GM19035 (cell line): ENCODE measurements around the gene TAF6L.
"Not testable (repeated sequence)": the region's sequence is repeated elsewhere in the genome, so short reads cannot be mapped to it uniquely, and the experiment has no call there.

Experiments used
- ATAC-seq: cut with Tn5 transposase; IDR thresholded peaks from one replicate; pipeline ENCODE4 v1.9.1; 2021; ENCODE audit not compliant: unreplicated experiment

TAF6L gene

DNA sequence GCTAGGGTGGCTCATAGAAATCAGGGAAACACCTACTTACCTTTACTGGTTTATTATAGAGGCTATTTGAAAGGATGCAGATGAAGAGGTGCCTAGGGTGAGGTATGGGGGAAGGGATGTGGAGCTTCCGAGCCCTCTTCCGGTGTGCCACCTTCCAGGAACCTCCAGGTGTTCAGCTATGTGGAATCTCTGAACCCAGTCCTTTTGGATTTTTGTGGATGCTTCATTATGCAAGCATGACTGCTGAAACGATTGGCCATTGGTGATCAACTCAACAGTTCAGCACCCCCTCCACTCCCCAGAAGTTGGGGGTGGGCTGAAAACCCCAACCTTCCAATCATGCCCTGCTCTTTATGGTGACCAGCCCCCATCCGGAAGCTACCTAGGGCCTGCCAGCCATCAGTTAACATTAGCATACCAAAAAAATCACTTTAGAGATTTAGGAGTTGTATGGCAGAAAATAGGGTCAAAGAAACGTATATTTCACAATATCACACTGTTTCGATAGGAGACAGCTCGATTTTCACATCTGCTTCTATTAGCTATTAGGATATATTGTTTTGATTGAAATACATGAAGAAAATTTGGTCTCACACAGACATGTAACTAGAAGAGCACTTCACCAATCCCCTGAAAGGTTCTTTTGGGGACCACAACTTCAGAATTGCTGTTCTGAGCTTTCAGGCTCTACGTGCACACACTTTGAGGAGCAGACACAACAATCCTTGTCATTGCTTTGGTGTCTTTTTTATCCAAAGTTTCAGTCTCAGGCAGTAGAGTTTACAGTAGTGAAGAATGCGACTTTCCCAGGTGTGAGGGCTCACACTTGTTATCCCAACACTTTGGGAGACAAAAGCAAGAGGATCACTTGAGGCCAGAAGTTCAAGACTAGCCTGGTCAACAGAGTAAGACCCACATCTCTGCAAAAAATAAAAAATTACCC, 13.1 kb upstream of the TAF6L start:
- no peak for ATAC-seq

DNA sequence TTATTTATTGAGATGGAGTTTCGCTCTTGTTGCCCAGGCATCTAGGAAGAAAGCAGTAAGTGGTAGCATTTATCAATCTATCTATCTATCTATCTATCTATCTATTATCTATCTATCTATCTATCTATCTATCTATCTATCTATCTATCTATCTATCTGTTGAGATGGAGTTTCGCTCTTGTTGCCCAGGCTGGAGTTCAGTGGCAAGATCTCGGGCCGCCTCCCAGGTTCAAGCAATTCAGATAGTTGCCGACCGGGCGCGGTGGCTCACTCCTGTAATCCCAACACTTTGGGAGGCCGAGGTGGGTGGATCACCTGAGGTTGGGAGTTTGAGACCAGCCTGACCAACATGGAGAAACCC, 10.3 kb upstream of the TAF6L start:
- ATAC-seq, result not testable (repeated sequence)

- no peak for ATAC-seq
Observed at GRCh38 chr11:62770778-62771143, 435 bp upstream of the TAF6L start.

DNA sequence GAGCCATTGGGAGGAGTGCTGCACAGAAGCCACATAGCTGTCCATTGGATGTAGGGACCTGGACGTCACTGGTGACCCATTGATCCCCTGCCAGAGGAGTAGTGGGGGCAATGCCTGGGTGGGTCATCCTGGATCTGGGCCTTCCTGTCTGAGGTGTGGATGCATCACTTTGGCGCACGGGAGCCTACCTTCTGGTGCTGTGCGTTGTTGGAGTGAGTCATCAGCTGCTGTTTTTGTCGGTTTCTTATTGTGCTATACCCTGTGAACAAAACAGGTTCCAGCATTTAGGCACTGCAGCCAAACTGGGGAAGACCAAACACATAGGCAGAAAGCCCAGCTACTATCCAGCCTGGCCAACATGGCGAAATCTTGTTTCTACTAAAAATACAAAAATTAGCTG, 3.2 kb downstream of the TAF6L start:
- ATAC-seq, result no peak

- ATAC-seq, result no peak
Observed at GRCh38 chr11:62775646-62776045, 4.5 kb downstream of the TAF6L start.

- no peak for ATAC-seq
Observed at GRCh38 chr11:62777389-62777788, 6.2 kb downstream of the TAF6L start.

DNA sequence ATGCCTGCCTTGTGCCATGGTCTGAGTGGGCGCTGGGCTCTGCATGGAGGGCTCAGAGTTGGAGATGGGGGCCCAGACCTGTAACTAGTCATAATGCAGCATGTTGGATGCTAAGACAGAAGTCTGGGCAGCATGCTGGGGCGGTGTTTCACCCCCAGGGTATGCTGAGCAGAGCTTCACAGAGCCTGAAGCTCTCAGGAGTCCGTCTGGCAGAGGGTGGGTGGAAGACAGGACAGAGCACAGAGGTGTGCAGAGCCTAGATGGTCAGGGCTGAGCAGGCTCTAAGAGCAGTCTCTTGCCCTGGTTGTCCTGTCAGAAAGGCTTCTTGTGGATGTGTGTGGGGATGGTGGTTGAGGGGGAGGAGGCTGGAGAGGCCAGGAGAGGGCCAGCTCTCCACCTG, 7.2 kb downstream of the TAF6L start:
- ATAC-seq, result no peak

DNA sequence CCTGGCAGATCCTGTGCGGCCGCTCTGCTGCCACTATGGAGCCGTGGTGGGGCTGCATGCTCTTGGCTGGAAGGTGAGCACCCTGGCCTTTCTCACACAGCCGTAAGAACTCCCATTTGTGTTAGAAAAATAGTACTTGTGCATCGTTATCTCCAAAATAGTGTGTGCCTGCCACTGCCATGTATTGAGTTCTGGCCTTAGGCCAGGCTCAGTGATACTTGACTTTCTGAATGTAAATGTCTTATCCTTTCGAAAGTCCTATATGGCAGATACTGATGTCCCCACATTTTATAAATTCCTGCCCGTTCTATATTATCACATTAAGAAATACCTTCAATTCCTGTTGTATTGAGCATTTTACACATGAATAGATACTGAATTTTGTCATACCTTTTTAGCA, 11.6 kb downstream of the TAF6L start:
- ATAC-seq, result no peak

GRCh38 chr11:62786318-62787004, 15.3 kb downstream of the TAF6L start:
- ATAC-seq, result peak; percentile 59

GRCh38 chr11:62787005-62787759, 16.0 kb downstream of the TAF6L start, which contains the start of gene TMEM179B:
TSS of gene TMEM179B (plus strand) at chr11:62787402. CDS start at chr11:62787432, 30 bp downstream.
- ATAC-seq, result peak; percentile 72

- no peak for ATAC-seq
Observed at GRCh38 chr11:62788991-62789390, 17.8 kb downstream of the TAF6L start.

DNA sequence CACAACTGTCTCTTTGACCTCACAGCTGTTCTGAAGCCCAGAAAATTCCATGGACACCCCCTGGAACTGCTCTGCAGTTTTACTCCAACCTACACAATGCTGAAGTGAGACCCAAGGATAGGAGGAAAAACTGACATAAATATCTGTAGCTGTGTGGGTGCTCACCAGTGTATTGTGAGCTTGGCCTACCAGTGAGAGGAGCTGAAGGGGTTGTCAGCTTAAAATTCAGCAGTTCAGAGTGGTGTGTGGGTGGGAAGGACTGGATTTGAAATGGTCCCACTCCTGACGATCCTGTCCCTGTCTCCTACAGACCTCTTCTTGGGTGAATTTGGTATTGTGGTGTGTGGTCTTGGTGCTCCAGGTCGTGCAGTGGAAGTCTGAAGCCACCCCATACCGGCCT, 18.4 kb downstream of the TAF6L start:
- ATAC-seq, result no peak

GRCh38 chr11:62791501-62792201, 20.5 kb downstream of the TAF6L start, which contains the start of gene TMEM223:
TSS of gene TMEM223 (minus strand) at chr11:62792006. CDS start at chr11:62791994, 12 bp downstream.
- peak; percentile 60 for ATAC-seq

DNA sequence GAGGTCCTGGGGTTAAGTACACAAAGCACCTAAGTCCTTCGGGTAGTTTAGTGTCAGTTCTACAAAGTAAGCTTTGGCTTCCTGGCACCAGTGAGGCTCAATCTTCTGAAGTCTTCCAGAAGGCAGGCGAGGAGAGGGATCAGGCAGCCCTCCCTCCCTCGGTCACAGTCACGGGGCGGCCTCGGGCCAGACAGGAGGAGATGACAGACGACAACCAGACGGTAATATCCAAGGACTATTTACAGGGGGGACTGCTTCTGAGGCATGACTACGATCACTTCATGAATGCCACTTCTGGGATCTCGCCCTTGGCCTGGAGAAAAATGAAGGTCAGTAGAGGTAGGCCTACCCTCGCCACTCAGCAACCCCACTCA, 21.0 kb downstream of the TAF6L start:
- ATAC-seq, result no peak

- no peak for ATAC-seq
Observed at GRCh38 chr11:62794201-62794775, 23.1 kb downstream of the TAF6L start.

GRCh38 chr11:62796281-62796680, 25.1 kb downstream of the TAF6L start:
- no peak for ATAC-seq

- ATAC-seq, result no peak
Observed at GRCh38 chr11:62799486-62799885, 28.3 kb downstream of the TAF6L start.

GRCh38 chr11:62801071-62801470, 29.9 kb downstream of the TAF6L start:
- no peak for ATAC-seq

DNA sequence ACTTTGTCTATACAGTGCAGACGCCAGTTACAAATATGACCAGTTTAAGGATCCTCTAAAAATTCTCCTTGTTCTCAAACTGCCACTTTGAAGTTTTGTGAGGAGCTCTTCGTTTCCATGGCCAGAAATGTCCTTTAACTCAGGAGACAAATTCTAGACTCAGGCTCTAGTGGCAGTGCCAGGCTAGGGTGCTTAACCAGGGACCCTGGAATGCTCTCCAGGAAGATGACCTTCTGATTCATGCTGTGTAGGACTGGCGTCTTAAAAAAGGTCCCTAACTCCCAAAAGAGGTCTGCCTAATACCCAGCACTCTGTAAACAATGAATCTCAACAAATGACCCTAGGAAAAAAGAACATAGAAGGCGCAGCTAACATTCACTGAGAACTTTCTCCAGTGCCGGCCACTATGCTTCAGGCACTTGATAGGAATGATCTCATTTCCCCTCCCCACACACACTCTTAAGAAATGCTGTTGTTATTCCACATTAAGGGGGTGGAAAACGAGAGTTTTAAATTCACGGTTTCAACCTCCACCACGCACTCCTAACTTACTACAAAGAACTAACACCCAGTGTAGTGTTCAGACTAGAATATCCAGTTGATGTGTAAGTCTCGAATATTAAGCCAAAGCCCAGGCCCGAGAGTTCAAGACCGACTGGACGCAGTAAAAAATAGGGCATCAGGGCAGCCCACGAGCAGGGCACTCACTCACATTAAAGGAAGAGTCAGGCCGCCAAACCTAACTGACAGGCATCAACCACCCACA, 33.3 kb downstream of the TAF6L start:
- ATAC-seq, result peak; percentile 14
